ENCODE data around the gene LSM14A. TPM values are rescaled to one million over a fixed set of nuclear protein-coding genes. Genes with fewer than 3 reads are reported as not detected.

The LSM14A gene
- polyA plus RNA-seq, 3 donors = 73.2 to 91.8 (median 82.7) TPM

- no peaks in the 10 kb centered on the region for H3K4me1 ChIP-seq (ENCODE audit: control insufficient read depth in 1 of 2, insufficient read depth in 2 of 2, low read length in 2 of 2)
- intact Hi-C loops (cut with micrococcal nuclease) = loop anchor here in 1 of 2 donors (10.0 kb wide), 1 partner anchor 366 kb away; no protein-coding TSS in a partner anchor
- H3K27me3 Mint-ChIP-seq (ENCODE audit: low read depth in 3 of 3) = peaks cover 0 to 3% (median 2%) of the 10 kb centered on the region in 3 donors
Measured at GRCh38 chr19:34141025-34141424, 31.3 kb upstream of the LSM14A start.

GRCh38 chr19:34142440-34142839, 29.9 kb upstream of the LSM14A start:
- no peak overlapping the region for H3K4me3 ChIP-seq (replicated peaks in 1 of 3; ENCODE audit: low read depth in 2 of 3, low read length in 3 of 3)
- no peak for DNase-seq
- H4K20me1 ChIP-seq (ENCODE audit: insufficient read depth, low read length) = no peaks in the 10 kb centered on the region
- Mint-ChIP-seq H3K4me3 (no peak overlapping the region), H3K27me3 (ENCODE audit: low read depth in 3 of 3) (peaks cover 0 to 7% (median 4%) of the 10 kb centered on the region in 3 donors), H3K4me1 (no peaks in the 10 kb centered on the region), H3K9me3 (no peaks in the 10 kb centered on the region), H3K36me3 (no peaks in the 10 kb centered on the region), H3K27ac (no peak overlapping the region)
- H3K27me3 ChIP-seq (ENCODE audit: control insufficient read depth in 2 of 2, insufficient read depth in 2 of 2, low read length in 2 of 2) = no peaks in the 10 kb centered on the region
- H2AFZ ChIP-seq (ENCODE audit: insufficient read depth, low read depth, low read length, poor library complexity, severe bottlenecking) = no peak overlapping the region
- WGBS (ENCODE audit: insufficient coverage) = 0% methylated on average over 1 of the region's 3 CpGs
- intact Hi-C loops (cut with micrococcal nuclease) = loop anchor here in 1 of 2 donors (10.0 kb wide), 1 partner anchor 368 kb away; no protein-coding TSS in a partner anchor
- H3K9me3 ChIP-seq (replicated peaks in 1 of 2; ENCODE audit: control insufficient read depth in 1 of 2, insufficient read depth in 1 of 2, low read length in 2 of 2) = no peaks in the 10 kb centered on the region
- no peaks in the 10 kb centered on the region for H3K4me1 ChIP-seq (ENCODE audit: control insufficient read depth in 1 of 2, insufficient read depth in 2 of 2, low read length in 2 of 2)
- H3K79me2 ChIP-seq (ENCODE audit: insufficient read depth, low read length) = no peaks in the 10 kb centered on the region
- H3K27ac ChIP-seq (ENCODE audit: low read depth in 1 of 2, low read length in 2 of 2) = no peak overlapping the region
- H3K4me2 ChIP-seq (replicated peaks; ENCODE audit: extremely low read depth, low read length, poor library complexity, severe bottlenecking) = no peak overlapping the region
- H3K36me3 ChIP-seq (replicated peaks in 1 of 2; ENCODE audit: control insufficient read depth in 1 of 2, insufficient read depth in 2 of 2, low read length in 2 of 2) = no peaks in the 10 kb centered on the region
- TF ChIP-seq, protein P1, sequence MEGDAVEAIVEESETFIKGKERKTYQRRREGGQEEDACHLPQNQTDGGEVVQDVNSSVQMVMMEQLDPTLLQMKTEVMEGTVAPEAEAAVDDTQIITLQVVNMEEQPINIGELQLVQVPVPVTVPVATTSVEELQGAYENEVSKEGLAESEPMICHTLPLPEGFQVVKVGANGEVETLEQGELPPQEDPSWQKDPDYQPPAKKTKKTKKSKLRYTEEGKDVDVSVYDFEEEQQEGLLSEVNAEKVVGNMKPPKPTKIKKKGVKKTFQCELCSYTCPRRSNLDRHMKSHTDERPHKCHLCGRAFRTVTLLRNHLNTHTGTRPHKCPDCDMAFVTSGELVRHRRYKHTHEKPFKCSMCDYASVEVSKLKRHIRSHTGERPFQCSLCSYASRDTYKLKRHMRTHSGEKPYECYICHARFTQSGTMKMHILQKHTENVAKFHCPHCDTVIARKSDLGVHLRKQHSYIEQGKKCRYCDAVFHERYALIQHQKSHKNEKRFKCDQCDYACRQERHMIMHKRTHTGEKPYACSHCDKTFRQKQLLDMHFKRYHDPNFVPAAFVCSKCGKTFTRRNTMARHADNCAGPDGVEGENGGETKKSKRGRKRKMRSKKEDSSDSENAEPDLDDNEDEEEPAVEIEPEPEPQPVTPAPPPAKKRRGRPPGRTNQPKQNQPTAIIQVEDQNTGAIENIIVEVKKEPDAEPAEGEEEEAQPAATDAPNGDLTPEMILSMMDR (IDR thresholded peaks at IDR 0.05) = no peak
- no peak overlapping the region for H3K9ac ChIP-seq (ENCODE audit: insufficient read depth, low read length, poor library complexity, severe bottlenecking)

More at GRCh38 chr19:34141025-34141424, 31.3 kb upstream of the LSM14A start:
- H4K20me1 ChIP-seq (ENCODE audit: insufficient read depth, low read length) = no peaks in the 10 kb centered on the region
- no peak for DNase-seq
- no peaks in the 10 kb centered on the region for H3K79me2 ChIP-seq (ENCODE audit: insufficient read depth, low read length)
- no peaks in the 10 kb centered on the region for H3K36me3 ChIP-seq (replicated peaks in 1 of 2; ENCODE audit: control insufficient read depth in 1 of 2, insufficient read depth in 2 of 2, low read length in 2 of 2)
- H2AFZ ChIP-seq (ENCODE audit: insufficient read depth, low read depth, low read length, poor library complexity, severe bottlenecking) = no peak overlapping the region
- Mint-ChIP-seq H3K36me3 (no peaks in the 10 kb centered on the region), H3K27ac (no peak overlapping the region), H3K4me3 (no peak overlapping the region), H3K9me3 (no peaks in the 10 kb centered on the region), H3K4me1 (no peaks in the 10 kb centered on the region)
- H3K27ac ChIP-seq (ENCODE audit: low read depth in 1 of 2, low read length in 2 of 2) = no peak overlapping the region
- 80% methylated on average over 1 of the region's 5 CpGs for WGBS (ENCODE audit: insufficient coverage)
- H3K4me2 ChIP-seq (replicated peaks; ENCODE audit: extremely low read depth, low read length, poor library complexity, severe bottlenecking) = no peak overlapping the region
- TF ChIP-seq, protein P1 (IDR thresholded peaks at IDR 0.05) = no peak
- H3K9me3 ChIP-seq (replicated peaks in 1 of 2; ENCODE audit: control insufficient read depth in 1 of 2, insufficient read depth in 1 of 2, low read length in 2 of 2) = no peaks in the 10 kb centered on the region
- H3K9ac ChIP-seq (ENCODE audit: insufficient read depth, low read length, poor library complexity, severe bottlenecking) = no peak overlapping the region
- no peaks in the 10 kb centered on the region for H3K27me3 ChIP-seq (ENCODE audit: control insufficient read depth in 2 of 2, insufficient read depth in 2 of 2, low read length in 2 of 2)
- H3K4me3 ChIP-seq (replicated peaks in 1 of 3; ENCODE audit: low read depth in 2 of 3, low read length in 3 of 3) = no peak overlapping the region

All from CD14-positive monocyte (primary cell).